ENCODE data around the gene MIGA2.

- TF ChIP-seq CTCF (IDR thresholded peaks at IDR 0.05) (no peak), POLR2A (IDR thresholded peaks at IDR 0.05) (no peak)
Observed at GRCh38 chr9:129023036-129023907, 13.2 kb upstream of the MIGA2 start.
